HTR-8/SVneo (cell line): Measurements from ENCODE around the gene TTYH3.
A peak's percentile ranks its signal among the peaks of the same experiment; 100 is the strongest.

ENCODE experiments used
- DNase-seq: peaks from one replicate; pipeline ENCODE4 v3.0.0; 2011; ENCODE audit warnings: low spot score, mixed read lengths; ENCODE audit not compliant: insufficient read length
- FAIRE-seq: peaks from 2 replicates; lab custom pipeline; 2011; peaks lifted over from hg19 to GRCh38; lab: Jason Lieb, UNC

Gene TTYH3

DNA sequence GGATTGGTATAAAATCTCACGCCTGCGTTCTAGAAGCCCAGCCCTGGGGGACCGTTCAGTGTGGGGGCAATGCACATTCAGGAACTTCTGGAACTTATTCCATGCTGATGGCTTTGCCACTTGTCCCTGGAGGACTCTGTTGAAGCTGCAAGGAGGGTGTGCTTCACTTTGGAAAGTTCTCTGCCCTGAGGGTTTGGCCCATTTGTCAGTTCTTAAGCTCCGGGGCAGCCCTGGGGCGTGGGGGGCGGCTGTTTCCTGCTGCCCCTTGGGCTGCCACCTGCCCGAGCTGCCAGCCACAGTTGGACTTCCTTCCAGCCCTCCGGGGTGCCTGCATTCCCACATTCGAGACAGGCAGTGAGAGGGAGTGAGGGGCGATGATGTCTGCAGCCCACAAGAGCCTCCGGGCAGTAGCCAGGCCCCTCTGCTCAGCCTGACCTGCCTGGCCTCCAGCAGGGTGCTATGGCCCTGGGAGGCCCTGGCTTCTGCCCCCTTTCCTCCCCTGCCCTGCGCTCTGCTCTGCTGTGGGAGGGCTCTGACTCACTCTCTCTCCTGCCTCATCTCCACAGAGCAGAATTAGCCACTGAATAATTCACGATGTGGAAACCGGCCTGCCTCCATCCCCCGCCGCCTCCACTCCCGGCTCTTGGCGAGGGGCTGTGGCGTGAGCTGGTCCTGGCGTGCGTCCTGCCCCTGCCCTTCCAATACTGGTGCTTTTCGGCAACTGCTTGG, 1.9 kb downstream of the TTYH3 start:
- FAIRE-seq = peak; percentile 99

DNA sequence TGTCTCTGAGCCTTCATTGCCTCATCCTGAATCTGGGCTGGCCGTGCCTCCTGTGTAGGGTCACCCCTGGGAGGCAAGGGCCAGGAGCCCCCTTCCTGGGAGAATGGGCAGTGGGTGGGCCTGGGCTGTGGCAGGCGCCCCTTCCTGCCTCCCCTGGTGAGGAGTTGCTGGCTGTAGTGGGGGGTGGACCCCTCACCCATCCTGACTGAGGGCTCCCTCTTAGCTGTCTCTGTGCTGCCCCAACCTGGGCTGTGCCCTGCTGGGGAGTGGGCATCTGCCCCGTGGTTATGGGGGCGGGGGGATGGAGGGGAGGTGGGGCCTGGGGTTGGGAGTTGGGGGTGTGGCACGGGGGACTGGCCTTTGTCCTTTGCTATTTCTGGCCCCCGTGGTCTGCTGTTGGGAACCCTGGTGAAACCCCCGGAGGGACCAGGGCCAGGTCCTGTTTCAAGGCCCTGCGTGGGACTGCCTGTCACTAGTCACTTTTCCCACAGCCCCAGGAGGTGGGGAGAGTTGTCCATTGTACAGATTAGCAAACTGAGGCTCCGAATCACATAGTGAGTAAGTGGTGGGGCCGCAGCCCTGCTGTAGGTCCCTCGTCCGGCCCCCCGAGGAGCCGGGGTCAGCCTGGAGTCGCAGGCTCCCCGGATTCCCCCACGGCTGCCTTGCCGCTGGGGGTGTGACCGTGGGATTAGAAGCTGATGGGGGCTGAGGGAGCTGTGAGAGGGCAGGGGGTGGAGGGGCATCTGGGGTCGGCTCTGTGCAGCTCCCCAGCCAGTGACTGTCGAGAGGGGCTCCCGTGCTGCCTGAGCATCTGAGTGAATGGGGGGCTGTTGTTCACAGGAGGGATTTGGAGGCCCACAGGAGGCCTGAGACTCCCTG, 2.7 kb downstream of the TTYH3 start:
- DNase-seq (no peak), FAIRE-seq (no peak)

More for the DNA sequence above, 1.9 kb downstream of the TTYH3 start:
- DNase-seq = peak; percentile 90

DNA sequence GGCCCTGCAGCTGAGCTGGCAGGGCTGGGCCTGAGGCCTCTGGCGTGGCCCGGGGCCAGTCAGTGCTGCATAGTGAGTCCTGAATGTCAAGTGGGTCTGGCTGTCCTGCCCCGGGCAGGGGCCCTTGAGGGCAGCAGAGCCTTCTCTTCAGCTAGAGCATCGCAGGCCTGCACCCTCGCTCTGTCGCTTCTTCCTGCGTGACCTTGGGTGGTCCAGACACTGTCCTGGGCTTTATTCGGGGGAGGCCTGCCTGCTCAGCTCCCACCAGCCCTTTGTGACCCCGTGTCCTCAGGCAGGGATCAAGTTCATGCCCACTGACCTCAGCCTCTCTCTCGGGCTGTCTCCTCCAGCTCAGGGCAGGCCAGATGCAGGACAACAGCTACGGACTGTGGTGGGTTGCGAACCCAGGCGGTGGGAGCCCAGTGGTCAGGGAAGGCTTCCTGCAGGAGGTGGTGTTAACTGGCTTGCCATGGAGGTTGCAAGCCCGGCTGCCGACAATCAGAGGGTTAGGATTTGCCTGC, 3.4 kb downstream of the TTYH3 start:
- DNase-seq (no peak), FAIRE-seq (no peak)

DNA sequence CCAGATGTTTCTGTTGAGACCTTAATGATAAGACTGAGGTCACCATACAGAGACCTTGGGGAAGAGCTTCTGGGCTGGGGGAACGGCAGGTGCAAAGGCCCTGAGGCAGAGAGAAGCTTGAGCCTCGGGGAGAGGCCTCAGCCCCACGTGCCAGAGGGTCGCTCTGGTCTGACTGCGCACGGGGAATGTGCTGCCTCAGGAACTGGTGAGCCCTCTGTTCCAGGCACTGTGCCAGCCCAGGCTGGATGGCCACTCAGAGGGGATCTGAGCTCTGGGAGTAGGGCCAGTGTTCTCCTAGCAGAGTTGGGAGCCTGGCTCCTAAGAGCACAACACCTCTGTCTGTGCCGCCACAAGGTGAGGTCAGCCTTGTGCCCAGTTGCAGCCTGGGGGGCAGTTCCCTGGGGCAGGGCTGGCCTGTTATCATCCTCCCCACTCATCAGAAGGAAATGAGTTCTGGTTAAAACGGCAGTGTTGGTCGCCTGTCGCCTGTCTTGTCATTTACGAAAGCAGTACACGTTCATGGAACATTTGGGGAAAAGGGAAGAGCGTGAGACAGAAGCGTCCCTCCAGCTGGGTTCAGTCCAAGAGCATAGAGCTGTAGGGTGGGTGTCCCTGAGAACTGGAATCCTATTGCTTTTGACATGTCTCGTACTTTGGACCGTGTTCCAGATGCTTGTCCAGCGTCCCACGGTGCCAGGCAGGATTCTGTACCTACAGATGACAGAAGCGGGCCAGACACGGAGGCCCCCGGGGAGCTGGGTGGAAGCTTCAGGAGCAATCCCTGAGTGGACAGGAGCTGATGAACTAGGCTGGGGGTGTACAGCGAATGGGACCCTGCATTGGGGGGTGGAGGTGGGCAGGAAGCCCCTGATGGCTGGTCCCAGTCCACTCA, 4.3 kb downstream of the TTYH3 start:
- DNase-seq (no peak), FAIRE-seq (peak; percentile 82)

DNA sequence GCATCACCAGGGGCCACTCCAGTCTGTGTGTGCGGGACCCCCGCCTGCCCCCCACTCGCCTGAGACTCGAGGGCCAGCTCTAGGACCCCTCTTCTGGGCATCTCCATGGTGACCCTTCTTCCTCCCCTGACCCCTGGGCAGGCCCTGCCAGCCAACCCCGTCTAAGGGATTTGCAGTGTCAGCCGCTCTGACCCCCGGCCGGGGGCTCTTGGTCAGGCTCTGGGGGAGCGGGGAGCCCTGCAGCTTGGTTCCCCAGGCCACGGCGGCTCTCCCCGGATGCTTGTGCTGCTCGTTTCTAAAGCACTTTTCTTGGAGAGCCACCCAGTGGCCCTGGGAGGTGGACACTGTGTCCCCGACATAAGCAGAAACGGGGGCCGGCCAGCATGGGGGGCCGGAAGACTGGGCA, 5.3 kb downstream of the TTYH3 start:
- FAIRE-seq = no peak
- DNase-seq = no peak

DNA sequence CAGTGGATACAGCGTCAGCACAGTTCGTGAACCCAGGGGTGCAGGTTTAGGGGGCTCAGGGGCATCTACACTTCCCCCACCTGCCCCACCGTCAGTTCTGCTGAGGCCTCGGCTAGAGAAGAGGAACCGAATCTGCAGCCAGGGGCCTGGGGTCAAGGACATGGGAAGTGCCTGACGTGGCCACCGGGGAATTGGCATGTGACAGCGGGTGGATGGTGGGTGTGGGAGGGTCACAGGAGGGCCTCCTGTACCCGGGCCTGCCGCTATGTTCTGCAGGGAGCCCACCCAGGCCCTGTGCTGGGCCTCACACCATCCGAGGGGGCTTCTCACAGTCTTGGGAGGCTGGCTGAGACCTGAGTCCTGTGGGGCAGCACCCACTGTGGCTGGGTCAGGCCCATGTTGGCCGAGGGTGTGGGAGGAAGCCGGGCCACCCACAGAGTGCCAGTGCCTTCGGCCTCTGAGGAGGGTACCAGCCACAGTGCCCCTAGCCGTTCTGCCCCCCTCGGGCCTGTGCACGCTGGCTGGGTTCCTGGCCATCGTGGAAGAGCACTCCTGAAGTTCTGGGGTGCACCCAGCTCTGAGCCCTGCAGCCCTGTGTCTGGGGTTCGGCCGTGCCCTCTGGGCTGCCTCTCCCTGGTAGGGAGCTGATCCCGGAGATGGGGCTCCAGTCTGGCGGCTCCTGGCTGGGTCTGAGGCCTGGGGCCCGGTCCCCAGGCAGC, 5.9 kb downstream of the TTYH3 start:
- FAIRE-seq (no peak), DNase-seq (no peak)

DNA sequence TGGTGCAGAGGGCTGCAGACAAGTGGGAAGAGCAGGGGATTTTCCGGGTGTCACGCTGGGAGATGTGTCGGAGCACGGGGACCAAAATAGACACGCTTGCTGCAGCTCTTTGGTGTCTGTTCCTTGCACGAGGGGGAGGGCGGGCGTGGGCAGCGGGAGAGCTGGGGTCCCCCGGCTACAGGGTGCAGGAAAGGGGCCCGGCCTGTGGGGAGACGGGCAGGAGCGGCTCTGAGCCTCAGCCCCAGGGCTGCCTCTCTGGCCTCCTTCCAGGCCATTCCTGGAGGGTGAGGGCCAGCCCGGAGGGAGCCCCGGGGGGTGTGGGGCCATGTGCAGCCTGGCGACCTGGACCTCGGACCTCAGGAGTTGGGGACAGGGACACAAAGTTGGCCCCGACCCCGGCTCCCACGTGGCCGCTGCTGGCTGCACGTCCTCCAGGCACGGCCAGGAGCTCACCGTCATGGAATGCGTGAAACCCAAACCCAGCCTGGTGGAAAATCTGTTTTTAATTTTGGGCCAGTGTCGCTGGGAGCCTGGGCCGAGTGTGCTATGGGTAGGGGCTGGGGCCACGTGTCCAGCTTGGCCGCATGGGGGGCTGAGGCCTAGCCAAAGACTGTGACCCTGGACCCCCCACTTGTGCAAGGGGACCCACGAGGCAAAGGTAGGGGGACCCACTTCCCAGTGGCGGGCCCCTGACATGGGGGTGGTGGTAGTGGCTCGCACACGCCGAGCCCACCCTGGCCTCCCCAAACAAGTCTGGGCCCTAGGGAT, 6.6 kb downstream of the TTYH3 start:
- DNase-seq (no peak), FAIRE-seq (no peak)

DNA sequence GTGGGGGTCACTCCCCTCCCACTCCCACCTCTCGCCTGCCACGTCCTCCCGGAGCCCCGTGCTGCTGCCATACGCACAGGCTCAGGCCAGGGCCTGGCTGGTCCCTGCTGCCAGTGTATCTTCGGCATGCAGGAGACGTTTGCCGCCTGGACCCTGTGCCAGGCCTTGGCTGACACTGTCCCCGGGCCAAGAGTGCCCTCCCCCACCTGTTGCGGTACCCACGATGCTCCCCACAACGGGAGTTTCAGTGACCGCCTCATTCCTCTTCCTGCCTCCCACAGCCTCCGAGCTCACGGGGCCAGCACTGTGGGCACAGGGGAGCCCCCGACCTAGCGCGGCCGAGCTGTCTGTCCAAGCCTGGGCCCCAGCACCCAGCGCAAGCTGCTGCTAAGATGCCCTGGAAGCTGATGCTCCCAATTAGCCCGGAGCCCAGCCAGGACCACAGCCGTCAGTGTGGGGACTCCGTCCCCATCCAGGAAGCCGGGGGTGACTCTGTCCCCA, 7.4 kb downstream of the TTYH3 start:
- FAIRE-seq (peak; percentile 40), DNase-seq (no peak)

DNA sequence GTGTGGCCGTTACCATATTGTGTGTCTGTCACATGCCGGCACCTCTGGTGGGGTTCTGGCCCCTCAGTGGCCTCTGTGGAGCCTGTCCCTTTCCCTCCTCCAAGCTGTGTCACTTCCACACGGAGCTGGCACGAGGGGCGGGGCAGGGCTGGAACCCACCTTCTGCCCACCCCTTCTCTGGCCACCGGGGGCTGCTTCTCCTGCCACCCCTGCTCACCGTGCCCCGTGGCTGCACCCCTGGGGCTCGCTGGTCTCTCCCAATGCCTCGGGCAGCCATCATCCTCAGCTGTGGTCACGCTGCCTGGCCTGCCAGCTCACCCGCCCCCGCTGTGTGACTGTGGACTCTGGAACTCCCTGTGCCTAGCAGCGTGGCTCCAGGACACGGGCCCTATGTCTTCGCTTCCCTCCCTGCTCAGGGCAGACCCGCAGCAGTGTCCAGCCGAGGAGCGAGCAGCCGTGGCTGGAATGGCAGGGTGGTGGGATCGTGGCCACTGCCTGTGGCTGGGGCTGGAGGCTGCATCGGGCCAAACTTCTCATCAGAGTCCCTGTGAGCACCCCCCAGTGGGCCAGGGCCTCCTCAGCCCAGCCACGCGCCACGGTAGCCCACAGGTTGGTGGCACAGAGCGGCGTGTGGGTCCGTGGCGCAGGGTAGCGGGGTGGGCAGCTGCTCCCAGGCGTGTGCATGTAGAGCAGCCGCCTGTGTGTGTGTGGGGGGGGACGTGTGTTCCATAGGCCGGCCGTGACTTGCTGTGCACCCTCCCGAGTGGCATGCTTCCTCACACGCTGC, 8.1 kb downstream of the TTYH3 start:
- FAIRE-seq (peak; percentile 52), DNase-seq (no peak)

DNA sequence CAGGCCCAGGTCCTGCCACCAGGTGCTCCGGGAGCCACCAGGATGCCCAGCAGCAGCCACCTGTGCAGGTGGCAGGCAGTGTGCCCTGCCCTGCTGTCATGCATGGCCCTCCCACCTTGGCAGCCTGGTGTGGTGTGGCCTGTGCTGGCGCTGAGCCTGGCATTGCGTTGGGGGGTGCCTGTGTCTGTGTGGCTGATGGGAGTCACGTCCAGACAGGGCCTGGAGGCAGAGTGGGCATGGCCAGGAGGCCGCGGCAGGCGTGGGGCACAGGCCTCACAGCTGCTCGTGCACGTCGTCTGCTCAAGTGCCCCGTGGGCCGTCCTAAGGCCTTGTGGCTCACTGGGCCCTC, 8.7 kb downstream of the TTYH3 start:
- DNase-seq (no peak), FAIRE-seq (no peak)

DNA sequence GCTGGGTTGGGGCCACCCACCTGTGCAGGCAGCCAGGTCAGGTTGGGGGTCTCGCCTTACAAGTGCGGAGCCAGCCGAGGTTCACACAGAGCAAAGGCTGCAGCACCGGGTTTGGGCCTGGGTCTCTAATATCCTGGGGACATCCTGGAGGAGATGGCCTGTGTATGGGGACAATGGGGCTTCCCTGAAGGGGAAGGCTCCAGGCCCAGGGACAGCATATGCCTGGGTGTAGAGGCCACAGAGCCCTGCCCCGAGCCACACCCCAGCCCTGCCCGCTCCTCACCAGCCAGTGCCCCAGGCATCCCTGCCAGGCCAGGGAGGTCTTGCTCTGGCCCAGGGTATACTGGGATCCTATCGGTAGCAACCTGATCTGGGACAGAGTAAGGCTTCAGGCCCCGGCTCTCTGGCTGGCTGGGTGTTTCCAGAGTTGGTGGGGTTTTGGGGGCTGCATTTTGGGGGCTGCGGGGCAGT, 9.1 kb downstream of the TTYH3 start:
- no peak for FAIRE-seq

DNA sequence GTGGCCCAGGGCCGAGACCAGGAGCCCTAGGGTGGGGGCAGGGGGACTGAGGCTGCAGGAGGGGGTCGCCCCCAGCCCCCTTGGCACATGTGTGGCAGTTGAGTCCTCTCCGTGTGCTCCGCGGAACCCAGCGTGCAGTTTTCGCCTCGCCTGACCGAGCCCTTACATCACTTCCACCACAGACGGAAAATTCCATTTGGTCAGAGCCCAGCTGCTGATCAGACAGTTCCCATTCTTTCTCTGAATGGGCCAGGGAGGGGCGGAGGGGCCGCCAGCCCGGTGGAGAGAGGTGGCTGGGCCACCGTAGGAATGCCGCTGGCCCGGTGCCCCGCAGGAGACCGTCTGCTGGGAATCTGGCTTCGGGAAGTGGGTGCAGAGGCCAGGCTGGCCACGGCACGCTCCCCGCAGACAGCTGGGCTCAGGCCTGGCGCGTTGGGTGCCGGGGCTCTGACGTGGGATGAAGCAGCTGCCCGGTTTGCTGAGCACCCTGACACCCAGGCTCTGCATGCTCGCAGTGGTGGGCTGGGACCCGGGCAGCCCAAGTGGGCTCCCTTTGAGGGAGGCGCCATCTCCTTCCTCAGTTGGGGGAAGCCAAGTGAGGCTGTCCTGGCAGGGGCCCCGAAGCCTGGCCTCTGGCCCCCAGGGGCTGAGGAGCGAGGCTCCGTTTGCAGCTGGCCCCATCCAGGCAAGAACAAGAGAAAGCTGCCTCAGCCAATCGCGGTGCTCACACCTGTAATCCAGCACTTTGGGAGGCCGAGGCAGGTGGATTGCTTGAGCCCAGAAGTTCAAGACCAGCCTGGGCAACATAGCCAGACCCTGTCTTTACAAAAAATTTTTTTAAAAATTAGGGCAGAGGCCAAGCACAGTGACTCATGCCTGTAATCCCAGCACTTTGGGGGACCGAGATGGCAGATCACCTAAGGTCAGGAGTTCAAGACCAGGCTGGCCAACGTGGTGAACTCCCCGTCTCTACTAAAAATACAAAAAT, 9.9 kb downstream of the TTYH3 start:
- DNase-seq (no peak), FAIRE-seq (no peak)

More for the DNA sequence above, 9.1 kb downstream of the TTYH3 start:
- no peak for DNase-seq

DNA sequence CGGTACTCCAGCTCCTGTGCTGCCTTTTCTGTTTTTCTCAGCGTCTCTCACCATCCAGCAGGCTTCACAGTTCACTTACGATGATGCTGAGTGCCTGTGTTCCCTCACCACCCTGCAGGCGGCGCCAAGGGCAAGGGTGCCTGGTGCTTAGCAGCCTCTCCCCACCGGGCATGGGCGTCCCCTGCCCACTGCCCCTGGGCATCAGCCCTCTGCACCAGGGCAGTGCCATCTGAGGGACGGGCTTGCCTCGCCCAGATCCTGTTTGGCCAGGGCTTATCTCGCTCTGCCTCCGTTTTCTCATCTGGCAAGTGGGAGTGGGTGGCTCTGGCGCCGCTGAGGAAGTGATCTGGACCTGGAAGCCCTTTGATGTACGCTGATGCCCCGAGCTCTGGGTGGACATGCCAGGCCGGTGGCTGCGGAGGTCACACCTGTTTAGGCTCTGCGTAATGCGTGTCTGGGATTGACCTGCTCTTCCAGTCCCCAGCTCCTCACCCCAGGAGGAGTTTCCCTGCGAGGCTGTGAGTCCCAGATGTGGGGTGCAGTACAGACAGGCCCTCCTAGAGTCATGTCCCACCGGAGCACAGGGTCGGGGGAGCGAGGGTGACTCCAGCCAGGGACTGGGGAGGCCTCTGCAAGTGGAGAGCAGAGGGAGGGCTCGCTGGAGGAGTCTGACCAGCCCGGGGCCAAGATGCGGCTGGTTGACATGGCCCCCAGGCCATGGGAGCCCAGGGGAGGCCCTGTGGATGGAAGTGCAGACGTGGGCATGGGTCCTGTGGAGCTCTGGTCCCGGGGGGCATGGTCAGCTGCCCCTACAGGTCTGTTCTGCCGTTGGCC, 11.8 kb downstream of the TTYH3 start:
- FAIRE-seq = no peak
- no peak for DNase-seq

DNA sequence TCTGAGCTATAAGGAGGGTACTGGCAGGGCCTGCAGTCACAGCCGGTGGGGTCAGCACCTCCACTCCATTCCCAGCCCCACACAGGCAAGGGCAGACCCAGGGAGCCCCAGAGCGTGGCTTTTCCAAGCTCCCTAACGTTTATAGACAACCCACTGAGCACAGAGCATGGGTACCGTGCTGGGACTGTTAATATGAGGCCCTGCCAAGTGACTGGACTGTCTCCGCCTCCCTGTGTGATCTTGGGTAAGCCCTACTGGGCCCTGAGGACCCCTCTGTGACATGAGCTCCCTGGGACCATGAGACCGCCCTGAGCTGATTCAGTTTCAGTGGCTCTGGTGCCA, 12.4 kb downstream of the TTYH3 start:
- DNase-seq (no peak), FAIRE-seq (no peak)

DNA sequence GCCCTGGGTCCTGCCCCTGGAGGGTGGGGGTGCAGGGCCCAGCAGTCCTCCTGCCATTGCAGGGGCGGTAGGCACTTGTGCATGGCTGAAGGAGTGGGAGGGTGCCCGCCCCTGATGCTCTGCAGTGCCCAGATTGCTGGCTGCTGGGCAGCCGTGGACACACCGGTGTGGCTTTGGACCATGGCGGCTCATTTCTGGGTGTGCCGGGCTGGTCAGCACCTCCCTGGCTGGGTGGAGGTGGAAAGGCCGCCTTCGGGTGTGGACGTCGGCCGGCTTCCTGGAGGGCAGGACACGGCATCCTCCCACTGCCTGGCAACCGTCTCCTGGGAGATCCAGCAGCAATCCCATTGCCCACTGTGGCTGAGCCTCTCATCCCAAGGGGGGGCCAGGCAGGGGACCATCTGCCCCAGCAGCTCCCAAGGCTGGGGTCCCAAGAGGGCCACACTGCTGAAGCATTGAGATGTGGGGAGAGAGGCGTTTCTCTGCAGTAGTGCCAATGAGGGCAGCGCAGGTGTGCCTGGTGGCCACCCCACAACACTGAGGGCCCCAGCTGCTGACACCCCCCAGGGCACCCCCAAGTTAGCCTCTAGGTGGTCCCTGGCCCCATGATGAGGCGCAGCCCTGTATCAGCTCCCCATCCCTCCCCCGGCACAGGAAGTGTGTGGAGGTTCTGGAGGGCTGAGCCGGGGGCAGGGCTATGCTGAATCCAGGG, 12.9 kb downstream of the TTYH3 start:
- FAIRE-seq = no peak
- no peak for DNase-seq
